Astrocyte of the cerebellum (primary cell): Measurements from ENCODE around the gene RBL2.
"Not testable (repeated sequence)": the region's sequence is repeated elsewhere in the genome, so short reads cannot be mapped to it uniquely, and the experiment has no call there.

Source experiments
- DNase-seq: peaks from one replicate; pipeline ENCODE4 v3.0.0-alpha.2; 2011; ENCODE audit warnings: low read depth
- H3K4me3 ChIP-seq: 2 replicates; pipeline ENCODE4 v1.5.1; 2011; ENCODE audit warnings: mild to moderate bottlenecking, low read depth, low read length, moderate library complexity
- CTCF ChIP-seq: IDR thresholded peaks from 2 replicates; pipeline ENCODE4 v1.5.1; 2012; ENCODE audit warnings: low read length, low read depth, moderate library complexity, mild to moderate bottlenecking; ENCODE audit errors: missing control alignments
- in situ Hi-C: cut with HindIII; loops from 2 replicates; pipeline ENCODE4 v1.10.0; 2017; ENCODE audit warnings: low sequenced_read_pairs

Gene RBL2

DNA sequence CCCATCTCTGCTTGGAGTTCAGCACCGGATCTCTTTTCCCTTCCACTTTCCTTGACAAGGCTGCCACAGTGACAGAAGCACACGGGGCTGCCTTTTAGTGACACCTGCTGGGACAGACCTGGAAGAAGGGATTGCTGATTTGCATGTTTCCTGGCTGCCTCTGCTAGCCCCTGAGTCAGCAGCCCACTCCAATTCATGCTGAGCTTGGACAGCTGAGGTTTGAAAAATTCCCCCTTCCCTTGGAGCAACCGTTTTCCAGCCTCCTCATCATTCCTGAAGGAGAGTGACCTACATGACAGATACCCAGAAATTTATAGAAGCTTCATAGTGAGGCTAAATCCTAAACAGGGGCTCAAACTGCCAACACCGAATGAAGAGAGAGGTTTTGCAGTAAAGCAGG is 18.8 kb upstream of the RBL2 start:
- no peak overlapping the region for H3K4me3 ChIP-seq
- TF ChIP-seq CTCF, result no peak
- in situ Hi-C loops, result no loop called here
- no peak for DNase-seq

DNA sequence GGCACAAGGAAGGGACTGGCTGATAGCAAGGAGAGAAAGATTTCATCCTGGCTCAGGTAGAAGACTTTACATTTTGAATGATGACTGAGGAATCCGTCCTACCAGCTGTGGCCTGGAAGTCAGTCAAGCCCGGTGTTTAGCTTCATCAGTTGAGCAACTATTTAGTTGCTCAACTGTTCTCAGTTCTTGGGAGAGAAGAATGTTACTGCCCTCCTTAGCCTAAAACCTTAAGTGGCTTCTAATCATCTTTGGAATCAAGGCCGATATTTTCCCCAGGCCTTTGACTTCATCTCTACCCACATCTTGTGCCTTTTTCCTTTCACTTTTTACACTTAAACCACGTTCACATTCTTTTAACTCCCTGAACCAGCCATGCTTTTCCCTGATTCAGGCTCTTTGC is 17.3 kb upstream of the RBL2 start:
- in situ Hi-C loops, result no loop called here
- H3K4me3 ChIP-seq, result no peak overlapping the region
- TF ChIP-seq CTCF, result no peak
- no peak for DNase-seq

GRCh38 chr16:53417976-53418375 is 16.3 kb upstream of the RBL2 start:
- TF ChIP-seq CTCF, result no peak
- DNase-seq, result no peak
- in situ Hi-C loops, result no loop called here
- H3K4me3 ChIP-seq, result no peak overlapping the region

DNA sequence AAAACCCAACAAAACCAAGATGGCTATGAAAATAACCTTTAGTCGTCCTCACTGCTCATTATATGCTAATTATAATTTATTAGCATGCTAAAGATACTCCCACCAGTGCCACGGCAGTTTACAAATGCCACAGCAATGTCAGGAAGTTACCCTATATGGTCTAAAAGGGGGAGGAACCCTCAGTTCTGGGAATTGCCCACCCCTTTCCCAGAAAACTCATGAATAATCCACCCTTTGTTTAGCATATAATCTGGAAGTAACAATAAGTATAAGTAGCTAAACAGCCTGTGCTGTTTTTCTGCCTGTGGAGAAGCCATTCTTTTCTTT is 14.9 kb upstream of the RBL2 start:
- in situ Hi-C loops, H3K4me3 ChIP-seq, DNase-seq: not testable (repeated sequence)

DNA sequence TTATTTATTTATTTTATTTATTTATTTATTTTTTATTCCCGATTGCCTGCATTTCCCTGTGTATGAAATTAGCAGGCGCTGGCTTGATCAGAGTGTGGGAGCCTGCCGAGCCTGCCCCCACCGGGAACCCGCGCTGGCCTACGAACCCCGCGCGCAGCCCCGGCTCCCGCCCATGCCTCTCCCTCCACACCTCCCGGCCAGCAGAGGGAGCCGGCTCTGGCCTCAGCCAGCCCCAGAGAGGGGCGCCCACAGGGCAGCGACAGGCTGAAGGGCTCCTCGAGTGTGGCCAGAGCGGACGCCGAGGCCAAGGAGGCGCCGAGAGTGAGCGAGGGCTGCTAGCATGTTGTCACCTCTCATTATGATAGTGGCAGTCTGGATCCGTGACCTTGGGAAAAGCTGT is 13.0 kb upstream of the RBL2 start:
- in situ Hi-C loops, result no loop called here
- no peak overlapping the region for H3K4me3 ChIP-seq
- DNase-seq, result no peak
- TF ChIP-seq CTCF, result no peak

- H3K4me3 ChIP-seq, in situ Hi-C loops, DNase-seq: not testable (repeated sequence)
These were observed 10.3 kb upstream of the RBL2 start for GRCh38 chr16:53423968-53424367.

DNA sequence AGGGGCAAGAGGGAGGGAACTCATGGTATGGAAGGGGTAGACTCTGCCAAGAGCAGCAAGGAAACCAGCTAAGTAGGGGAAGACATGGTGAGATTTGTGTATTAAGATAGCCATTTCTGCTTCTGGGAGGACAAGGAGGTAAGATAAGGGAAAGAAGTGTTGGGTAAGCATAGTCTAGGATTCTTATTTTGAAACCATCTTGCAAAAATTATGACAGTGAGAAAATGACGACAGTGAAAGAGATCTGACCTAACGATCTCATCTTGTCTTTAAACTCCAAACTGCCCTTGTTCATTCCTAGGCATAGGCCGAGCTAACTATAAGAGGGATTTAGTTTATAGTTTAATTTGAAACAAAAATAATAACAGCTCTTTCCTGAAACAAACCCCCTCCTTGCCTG is 5.6 kb upstream of the RBL2 start:
- no peak for TF ChIP-seq CTCF
- H3K4me3 ChIP-seq, result no peak overlapping the region
- no peak for DNase-seq
- in situ Hi-C loops, result no loop called here

- H3K4me3 ChIP-seq, result no peak overlapping the region
- DNase-seq, result no peak
- no peak for TF ChIP-seq CTCF
- in situ Hi-C loops, result no loop called here
These were observed 4.9 kb upstream of the RBL2 start for GRCh38 chr16:53429221-53429943.
